DMS 273 (cell line): ENCODE data around the gene ZNF530.

ENCODE experiments used
- DNase-seq: peaks from one replicate; lab custom pipeline; 2025; ENCODE audit not compliant: unreplicated experiment; lab: John Stamatoyannopoulos, UW

ZNF530 gene

DNA sequence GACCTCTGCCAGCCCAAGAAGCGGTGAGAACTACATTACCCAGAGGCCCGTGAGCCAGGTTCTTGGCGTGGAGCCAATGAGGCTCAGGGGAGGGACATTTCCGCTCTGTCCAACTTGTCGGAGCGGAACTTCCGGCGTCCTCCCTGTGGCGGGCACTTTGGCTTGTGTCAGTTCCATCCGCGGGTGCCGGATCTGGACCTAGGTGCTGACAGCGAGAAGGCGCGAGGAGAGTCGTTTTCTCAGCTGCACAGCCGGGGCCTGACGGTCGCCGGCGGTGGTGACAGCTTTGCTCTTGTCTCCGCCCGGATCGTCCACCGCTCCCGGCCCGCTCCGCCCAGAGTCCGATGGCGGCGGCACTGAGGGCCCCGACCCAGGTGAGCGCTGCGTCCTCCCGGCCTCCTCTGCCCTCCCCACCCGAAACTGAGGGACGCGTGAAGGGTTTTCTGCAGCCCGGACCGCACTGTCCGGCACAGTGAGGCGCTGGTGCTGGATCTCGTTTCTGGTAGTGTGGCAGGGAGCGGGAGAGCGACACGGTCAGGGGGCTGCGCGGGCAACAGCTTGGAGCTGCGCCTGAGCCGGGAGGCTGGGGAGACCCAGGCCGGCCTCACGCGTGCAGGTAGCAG lies at the start of gene ZNF530:
TSS of gene ZNF530 (plus strand) at position 125 of the 623 bp plus-strand sequence. CDS start 4,461 bp downstream, outside the sequence.
- DNase-seq: peak; percentile 98

GRCh38 chr19:57552432-57552831 lies 47.3 kb upstream of the ZNF530 start:
- no peak for DNase-seq

GRCh38 chr19:57557659-57558058 lies 42.0 kb upstream of the ZNF530 start:
- no peak for DNase-seq

DNA sequence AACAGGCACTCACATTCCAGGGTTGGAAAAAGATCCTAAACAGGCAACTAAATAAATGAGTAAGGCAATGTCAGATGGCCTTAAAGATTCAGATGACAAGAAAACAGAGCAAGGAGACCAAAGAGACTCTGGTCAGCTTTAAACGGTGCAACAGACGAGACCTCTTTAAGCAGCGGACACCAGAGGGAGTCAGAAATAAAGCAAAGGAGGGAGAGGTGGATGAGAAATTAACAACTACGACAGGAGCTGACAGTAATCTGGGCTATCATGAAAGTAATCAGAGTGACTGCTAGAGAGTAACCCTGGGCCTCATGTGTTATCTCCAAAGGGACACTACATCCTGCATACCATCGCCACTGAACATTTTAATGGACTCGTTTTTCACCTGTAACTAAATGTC lies 41.2 kb upstream of the ZNF530 start:
- peak; percentile 26 for DNase-seq

DNA sequence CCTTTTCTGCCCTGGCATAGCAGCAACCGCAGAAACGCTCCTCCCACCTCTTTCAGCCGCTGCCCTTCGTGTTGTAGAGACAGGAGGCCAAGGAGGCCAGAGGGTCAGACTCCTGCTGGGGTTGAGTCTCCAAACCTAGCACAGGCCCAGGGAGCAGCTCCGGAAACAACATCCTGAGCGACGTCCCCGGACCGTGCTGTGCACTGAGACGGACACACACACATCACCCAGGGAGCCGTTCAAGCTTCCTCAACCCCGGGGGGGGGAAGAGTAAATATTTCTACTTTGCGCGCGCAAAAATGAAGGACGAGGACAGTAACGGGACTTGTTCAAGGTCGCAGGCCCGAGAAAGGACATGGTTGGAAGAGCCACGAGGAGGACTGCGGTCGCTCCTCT lies 40.7 kb upstream of the ZNF530 start:
- DNase-seq: peak; percentile 49

- DNase-seq: peak; percentile 92
These were observed 40.2 kb upstream of the ZNF530 start, which contains the start of gene ZNF550 for GRCh38 chr19:57559404-57560025. TSS of gene ZNF550 (minus strand) at chr19:57559863. CDS start at chr19:57559682, 181 bp downstream.

GRCh38 chr19:57560049-57560491 lies 39.6 kb upstream of the ZNF530 start:
- no peak for DNase-seq

- no peak for DNase-seq
These were observed 36.1 kb upstream of the ZNF530 start for GRCh38 chr19:57563547-57563946.

GRCh38 chr19:57566396-57567265 lies 33.1 kb upstream of the ZNF530 start:
- peak; percentile 63 for DNase-seq

GRCh38 chr19:57570707-57571106 lies 29.0 kb upstream of the ZNF530 start:
- no peak for DNase-seq

DNA sequence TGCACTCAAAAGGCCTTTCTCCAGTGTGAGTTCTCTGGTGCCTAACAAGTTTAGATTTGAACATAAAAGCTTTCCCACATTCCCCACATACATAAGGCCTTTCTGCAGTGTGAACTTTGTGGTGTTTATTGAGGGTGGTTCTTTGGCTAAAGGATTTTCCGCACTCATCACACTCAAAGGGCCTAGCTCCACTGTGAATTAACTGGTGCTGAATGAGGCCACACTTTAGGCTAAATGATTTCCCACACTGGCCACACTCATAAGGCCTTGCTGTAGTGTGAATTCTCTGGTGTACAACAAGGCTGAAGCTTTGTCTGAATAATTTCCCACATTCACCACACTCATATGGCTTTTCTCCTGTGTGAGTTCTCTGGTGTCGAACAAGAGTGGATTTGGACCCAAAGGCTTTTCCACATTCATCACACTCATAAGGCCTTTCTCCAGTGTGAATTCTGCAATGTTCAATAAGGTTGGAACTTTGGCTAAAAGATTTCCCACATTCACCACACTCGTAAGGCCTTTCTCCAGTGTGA lies 27.2 kb upstream of the ZNF530 start:
- no peak for DNase-seq

GRCh38 chr19:57576661-57577060 lies 23.0 kb upstream of the ZNF530 start:
- no peak for DNase-seq

- peak; percentile 99 for DNase-seq
These were observed 21.0 kb upstream of the ZNF530 start, which contains the start of gene ZNF416 for GRCh38 chr19:57578487-57579205. TSS of gene ZNF416 (minus strand) at chr19:57578911. CDS start at chr19:57578704, 207 bp downstream.

GRCh38 chr19:57583104-57583520 lies 16.6 kb upstream of the ZNF530 start:
- DNase-seq: no peak

DNA sequence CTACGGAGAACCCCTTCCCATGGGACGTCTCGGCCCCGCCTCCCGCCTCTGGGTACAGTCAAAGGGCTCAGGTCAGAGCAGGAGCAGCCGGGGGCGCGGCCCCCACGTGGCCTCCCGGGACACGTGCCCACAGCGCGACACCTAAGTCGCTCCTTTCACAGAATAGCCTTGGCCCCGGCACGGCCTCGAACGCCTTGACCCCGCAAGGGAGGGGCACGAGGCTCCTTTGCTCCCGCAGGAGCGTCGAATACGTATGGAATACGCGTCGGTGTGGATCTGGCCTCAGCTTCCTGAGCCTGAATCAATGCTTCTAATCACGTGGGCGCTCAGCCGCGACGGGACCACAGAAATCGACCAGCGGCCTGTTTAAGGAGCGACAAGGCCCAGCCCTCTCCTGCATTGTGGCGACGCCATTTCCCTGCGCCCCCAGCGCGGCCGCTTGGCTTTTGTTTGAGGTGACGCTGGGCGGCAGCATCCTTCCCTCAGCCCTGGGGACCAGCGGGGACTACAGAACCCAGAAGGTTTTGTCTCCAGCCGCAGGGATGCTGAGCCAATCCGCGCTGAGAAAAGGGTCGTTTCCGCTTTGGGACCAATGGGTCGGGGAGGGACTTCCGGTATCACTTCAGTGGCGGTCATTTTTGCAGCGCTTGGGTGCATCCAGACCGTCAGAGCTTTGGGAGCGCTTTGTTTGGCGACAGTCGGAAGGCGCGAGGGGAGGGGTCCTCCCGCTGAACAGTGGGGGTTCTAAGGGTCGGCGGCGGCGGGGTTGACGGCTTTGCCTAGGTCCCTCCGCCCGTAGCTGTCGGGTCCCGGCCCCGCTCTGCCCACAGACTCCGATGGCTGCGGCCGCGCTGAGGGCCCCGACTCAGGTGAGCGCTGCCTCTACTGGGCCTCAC lies 15.9 kb upstream of the ZNF530 start, which contains the start of gene ZIK1:
TSS of gene ZIK1 (plus strand) at position 625 of the 896 bp plus-strand sequence. CDS start at position 837, 212 bp downstream.
- peak; percentile 96 for DNase-seq

DNA sequence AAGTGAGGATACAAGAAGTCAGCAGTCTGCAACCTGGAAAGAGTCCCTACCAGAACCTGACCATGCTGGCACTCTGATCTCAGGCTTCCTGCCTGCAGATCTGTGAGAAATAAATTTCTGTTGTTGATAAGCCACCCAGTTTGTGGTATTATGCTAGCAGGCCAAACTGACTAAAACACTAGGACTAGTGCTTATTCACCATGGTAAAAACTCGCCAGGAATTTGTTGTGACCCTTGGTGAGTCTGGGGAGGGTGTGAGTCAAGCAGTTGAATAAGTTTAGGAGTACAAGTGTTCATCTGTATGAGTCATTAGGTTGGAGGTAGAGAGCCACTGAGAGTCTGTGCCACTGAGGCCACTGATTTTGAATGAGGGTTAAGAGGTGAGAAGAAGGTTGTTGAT lies 12.2 kb upstream of the ZNF530 start:
- DNase-seq: no peak

- DNase-seq: no peak
These were observed 316 bp upstream of the ZNF530 start for GRCh38 chr19:57599377-57599760.

- no peak for DNase-seq
These were observed 7.2 kb downstream of the ZNF530 start for GRCh38 chr19:57606931-57607330.

GRCh38 chr19:57611113-57611512 lies 11.4 kb downstream of the ZNF530 start:
- DNase-seq: no peak
